RCC 7860 (cell line): ENCODE results near the gene KDM1A.
"Not testable (repeated sequence)": the region's sequence is repeated elsewhere in the genome, so short reads cannot be mapped to it uniquely, and the experiment has no call there.

Source experiments
- DNase-seq: peaks from one replicate; pipeline ENCODE4 v3.0.0-alpha.2; 2015; ENCODE audit warnings: low spot score
- FAIRE-seq: peaks from 2 replicates; lab custom pipeline; 2012; peaks lifted over from hg19 to GRCh38; lab: Jason Lieb, UNC

KDM1A gene

DNA sequence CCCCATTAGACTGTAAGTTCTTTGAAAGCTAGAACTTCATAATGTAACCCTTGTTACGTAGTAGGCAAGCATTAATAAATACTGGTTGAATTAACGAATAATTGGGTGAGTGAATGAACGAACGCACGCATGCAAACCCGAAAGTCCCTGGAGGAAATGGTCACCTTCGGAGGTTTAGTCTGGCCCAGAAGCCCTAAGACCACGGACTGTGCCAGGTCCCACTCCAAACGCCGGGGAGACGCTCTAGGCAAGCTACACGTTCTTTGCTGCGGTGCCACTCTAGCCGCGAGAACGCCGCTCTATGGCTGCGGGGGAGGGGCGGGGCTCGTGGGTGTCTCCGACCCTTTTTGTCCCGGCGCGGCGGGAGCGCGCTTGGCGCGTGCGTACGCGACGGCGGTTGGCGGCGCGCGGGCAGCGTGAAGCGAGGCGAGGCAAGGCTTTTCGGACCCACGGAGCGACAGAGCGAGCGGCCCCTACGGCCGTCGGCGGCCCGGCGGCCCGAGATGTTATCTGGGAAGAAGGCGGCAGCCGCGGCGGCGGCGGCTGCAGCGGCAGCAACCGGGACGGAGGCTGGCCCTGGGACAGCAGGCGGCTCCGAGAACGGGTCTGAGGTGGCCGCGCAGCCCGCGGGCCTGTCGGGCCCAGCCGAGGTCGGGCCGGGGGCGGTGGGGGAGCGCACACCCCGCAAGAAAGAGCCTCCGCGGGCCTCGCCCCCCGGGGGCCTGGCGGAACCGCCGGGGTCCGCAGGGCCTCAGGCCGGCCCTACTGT, at the start of gene KDM1A:
KDM1A (plus strand) TSS at position 375 of the 769 bp plus-strand sequence; CDS start at position 504, 129 bp downstream.
- DNase-seq: peak; percentile 95
- FAIRE-seq: peak; percentile 60

GRCh38 chr1:22970096-22970495, 49.2 kb upstream of the KDM1A start:
- FAIRE-seq: no peak

GRCh38 chr1:22971161-22971560, 48.1 kb upstream of the KDM1A start:
- FAIRE-seq (no peak), DNase-seq (no peak)

More at GRCh38 chr1:22970096-22970495, 49.2 kb upstream of the KDM1A start:
- no peak for DNase-seq

GRCh38 chr1:22971611-22972405, 47.5 kb upstream of the KDM1A start:
- DNase-seq: no peak
- no peak for FAIRE-seq

DNA sequence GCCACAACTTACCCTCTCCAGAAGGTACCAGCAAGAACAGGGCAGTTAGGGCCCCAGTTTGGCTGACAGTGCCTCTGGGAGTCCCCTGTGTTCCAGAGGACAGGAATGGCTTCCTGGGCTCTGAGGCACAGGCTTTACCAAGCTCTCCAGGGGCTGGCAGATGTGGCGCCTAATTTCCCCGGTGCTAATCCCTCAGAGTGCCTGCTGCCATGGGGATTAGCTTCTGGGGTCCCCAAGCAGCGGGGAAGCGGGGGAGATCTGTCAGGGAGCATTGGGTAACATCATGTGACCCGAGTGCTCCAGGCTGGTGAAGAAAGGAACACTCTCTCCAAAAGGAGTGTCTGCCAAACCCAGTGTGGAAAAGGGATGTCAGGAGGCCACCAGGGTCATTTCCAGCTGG, 46.5 kb upstream of the KDM1A start, which contains the start of gene LACTBL1:
LACTBL1 (minus strand) TSS at position 107 of the 400 bp plus-strand sequence. CDS start 550 bp downstream, outside the sequence.
- DNase-seq (no peak), FAIRE-seq (no peak)

DNA sequence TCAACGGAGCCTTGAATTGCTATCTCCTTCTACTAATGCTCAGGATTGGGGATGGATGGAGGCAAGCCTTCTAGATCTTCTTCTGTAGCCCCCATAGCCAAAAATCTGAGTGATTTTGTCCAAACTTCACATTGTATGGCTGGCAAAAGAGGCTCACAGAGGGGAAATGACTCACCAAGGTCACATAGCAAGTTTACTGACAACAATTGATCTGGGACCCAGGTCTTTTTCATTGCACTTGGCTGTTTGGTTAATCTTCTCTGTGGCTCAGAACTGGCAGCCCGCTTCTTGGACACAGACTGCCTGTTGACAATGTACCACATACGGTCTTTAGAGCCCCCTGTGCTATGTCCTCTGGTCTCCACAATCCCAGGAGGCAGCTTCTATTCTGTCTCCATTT, 43.6 kb upstream of the KDM1A start:
- FAIRE-seq (no peak), DNase-seq (no peak)

DNA sequence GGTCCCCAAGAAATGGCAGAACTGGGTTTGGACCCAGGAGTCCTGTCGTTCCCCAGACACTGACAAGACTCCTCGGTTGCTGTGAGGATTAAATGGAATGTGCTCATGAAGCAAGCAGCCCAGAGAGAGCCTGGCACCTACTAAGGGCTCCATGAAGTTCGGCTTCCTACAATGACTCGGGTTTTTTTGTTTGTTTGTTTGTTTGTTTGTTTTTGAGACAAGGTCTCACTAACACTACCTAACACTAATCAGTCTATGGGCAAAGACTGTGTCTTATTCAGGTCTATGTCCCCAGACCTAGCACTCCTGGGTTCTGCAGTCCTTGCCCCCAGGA, 43.2 kb upstream of the KDM1A start:
- DNase-seq: no peak
- no peak for FAIRE-seq

- FAIRE-seq: no peak
- DNase-seq: peak; percentile 69
Observed at GRCh38 chr1:22976461-22977243, 42.6 kb upstream of the KDM1A start.

DNA sequence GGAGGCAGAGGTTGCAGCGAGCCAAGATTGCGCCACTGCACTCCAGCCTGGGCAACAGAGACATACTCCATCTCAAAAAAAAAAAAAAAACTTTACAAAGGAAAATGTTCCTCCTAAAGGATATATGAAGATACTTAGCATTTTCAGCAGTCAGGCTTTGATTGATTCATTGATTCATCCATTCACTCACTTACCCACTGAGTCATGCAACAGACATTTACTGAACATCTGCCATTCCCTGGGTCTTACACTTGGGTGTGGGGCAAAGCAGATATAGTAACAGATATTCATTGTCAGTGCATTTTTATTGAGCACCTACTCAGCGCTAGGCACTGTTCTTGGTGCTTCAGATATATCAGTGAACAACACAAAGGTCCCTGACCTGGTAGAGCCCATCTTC, 41.0 kb upstream of the KDM1A start:
- FAIRE-seq: no peak

DNA sequence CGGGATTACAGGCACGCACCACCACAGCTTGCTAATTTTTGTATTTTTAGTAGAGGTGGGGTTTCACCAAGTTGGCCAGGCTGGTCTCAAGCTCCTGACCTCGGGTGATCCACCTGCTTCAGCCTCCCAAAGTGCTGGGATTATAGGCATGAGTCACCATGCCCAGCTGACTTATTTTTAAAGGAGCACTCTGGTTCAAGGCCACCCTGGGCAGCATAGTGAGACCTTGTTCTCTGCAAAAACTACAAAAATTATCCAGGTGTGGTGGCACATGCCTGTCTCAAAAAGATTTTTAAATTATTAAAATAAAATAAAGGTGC, 38.8 kb upstream of the KDM1A start:
- not testable (repeated sequence) for FAIRE-seq, DNase-seq

More for the DNA sequence above, 41.0 kb upstream of the KDM1A start:
- DNase-seq: peak; percentile 52

- DNase-seq (no peak), FAIRE-seq (no peak)
Observed at GRCh38 chr1:22983944-22984343, 35.3 kb upstream of the KDM1A start.

GRCh38 chr1:22992384-22992783, 26.9 kb upstream of the KDM1A start:
- not testable (repeated sequence) for DNase-seq
- FAIRE-seq: peak; percentile 17

DNA sequence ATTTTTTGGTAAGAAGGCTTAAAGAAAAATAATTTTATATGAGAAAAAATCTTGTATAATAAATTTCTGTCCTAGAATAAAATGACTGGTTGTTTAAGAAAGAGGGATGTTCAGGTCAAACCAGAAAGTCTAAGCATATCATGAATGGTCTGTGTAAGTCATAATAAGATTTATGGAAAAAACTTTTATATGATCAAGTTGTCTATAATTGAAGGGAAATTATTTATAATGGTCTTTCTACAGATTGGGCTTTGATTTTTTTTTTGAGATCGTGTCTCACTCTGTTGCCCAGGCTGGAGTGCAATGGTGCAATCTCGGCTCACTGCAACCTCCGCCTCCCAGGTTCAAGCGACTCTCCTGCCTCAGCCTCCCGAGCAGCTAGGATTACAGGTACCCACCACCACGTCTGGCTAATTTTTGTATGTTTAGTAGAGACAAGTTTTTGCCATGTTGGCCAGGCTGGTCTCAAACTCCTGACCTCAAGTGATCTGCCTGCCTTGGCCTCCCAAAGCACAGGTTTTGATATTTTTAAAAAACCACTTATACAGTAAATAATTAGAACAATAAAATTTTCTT, 26.0 kb upstream of the KDM1A start:
- FAIRE-seq: not testable (repeated sequence)
- peak; percentile 31 for DNase-seq

GRCh38 chr1:22995774-22996173, 23.5 kb upstream of the KDM1A start:
- DNase-seq (no peak), FAIRE-seq (no peak)

DNA sequence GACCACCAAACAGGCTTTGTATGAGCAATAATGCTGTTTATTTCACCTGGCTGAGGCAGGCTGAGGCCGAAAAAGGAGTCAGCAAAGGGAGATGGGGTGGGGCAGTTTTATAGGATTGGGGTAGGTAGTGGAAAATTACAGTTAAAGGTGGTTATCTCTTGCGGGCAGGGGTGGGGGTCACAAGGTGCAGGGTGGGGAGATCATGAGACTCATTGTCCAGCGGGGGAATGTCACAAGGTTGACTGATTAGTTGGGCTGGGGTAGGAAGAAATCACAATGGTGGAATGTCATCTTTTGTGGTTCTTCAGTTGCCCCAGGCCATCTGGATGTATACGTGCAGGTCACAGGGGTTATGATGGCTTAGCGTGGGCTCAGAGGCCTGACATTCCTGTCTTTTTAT, 21.7 kb upstream of the KDM1A start:
- not testable (repeated sequence) for DNase-seq, FAIRE-seq

GRCh38 chr1:23000133-23000532, 19.1 kb upstream of the KDM1A start:
- DNase-seq, FAIRE-seq: not testable (repeated sequence)

DNA sequence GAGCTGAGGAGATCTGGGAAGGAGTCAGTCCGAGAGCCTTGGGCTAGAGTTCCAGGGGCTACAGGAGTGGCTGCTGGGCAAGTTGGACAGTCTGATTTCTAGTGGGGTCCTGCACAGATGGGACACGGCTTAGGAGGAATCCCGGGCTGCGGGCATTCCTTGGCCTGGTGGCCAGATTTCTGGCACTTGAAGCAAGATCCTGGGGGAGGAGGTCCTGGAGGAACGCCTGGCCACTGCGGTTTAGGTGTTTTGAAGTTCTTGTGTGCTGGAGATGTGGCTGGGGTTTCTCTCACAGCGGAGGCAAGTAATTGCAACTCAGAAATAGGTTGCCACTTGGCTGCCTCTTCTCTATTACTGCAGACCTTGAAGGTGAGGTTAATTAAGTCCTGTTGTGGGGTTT, 17.1 kb upstream of the KDM1A start:
- not testable (repeated sequence) for FAIRE-seq, DNase-seq

DNA sequence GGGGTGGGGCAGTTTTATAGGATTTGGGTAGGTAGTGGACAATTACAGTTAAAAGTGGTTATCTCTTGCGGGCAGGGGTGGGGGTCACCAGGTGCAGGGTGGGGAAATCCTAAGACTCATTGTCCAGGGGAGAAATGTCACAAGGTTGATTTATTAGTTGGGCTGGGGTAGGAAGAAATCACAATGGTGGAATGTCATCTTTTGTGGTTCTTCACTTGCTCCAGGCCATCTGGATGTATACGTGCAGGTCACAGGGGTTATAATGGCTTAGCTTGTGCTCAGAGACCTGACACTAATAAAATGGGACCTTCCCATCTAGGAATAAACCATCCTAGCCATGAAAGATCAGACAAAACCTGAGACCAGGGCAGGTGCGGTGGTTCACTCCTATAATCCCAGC, 15.2 kb upstream of the KDM1A start:
- DNase-seq (no peak), FAIRE-seq (no peak)

- DNase-seq, FAIRE-seq: not testable (repeated sequence)
Observed at GRCh38 chr1:23004769-23005168, 14.5 kb upstream of the KDM1A start.

DNA sequence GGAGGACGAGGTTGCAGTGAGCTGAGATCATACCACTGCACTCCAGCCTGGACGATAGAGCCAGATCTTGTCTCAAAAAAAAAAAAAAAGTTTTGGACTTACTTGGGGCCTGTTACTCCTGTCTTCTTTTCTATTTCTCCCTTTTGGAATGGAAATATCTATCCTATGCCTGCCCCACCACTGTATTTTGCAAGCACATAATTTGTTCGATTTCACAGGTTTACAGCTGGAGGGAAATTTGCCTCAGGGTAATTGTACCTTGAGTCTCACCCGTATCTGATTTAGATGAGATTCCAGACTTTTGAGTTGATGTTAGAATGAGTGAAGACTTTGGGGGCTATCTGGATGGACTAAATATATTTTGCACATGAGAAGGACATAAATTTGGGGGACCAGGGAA, 12.2 kb upstream of the KDM1A start:
- DNase-seq: no peak
- no peak for FAIRE-seq

DNA sequence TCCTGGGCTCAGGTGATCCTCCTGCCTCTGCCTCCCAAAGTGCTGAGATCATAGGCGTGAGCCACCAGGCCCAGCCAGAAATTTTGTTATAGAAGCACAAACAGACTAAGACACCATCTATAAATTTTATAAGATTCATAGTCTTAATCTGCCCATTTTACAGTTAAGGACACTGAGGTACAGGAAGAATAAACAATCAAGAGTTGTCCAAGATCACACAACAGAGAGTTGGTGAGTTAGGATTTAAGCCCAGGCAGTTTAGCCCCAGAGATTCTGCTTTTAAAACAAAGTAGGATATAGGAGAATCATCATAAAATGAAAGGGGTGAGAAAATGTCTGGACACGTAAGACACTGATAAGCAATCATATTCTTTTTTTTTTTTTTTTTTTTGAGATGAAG, 10.4 kb upstream of the KDM1A start:
- no peak for FAIRE-seq

More for the DNA sequence above, 10.4 kb upstream of the KDM1A start:
- no peak for DNase-seq
